ENCODE results near the gene KCP. TPM values are rescaled to one million over a fixed set of nuclear protein-coding genes. Genes with fewer than 3 reads are reported as not detected.

KCP gene
- total and polyA plus RNA-seq, 8 donors = 0.08 to 0.95 (median 0.35) TPM

- TF ChIP-seq CTCF (IDR thresholded peaks at IDR 0.05) = no peak
- no peak overlapping the region for H3K27ac ChIP-seq
- FAIRE-seq (no peak), DNase-seq (no peak), ATAC-seq (no peak)
- no peaks in the 10 kb centered on the region for H3K36me3 ChIP-seq
- H3K4me1 ChIP-seq = no peaks in the 10 kb centered on the region
- WGBS, 2 donors = 61 to 62% methylated on average over 8 of the region's 8 CpGs
- intact Hi-C loops (cut with DNase I) = no loop called here
- H3K27me3 ChIP-seq = peaks cover 0 to 7% (median 0%) of the 10 kb centered on the region in 4 donors
- H3K4me3 ChIP-seq = no peak overlapping the region
- H3K9me3 ChIP-seq = no peaks in the 10 kb centered on the region
Observed at GRCh38 chr7:128889121-128889520, 21.4 kb downstream of the KCP start.

- no peak overlapping the region for H3K27ac ChIP-seq
- H3K27me3 ChIP-seq = peaks cover 0 to 7% (median 0%) of the 10 kb centered on the region in 4 donors
- no peaks in the 10 kb centered on the region for H3K9me3 ChIP-seq
- FAIRE-seq = no peak
- 75 to 76% methylated on average over 11 of the region's 11 CpGs for WGBS, 2 donors
- H3K36me3 ChIP-seq = no peaks in the 10 kb centered on the region
- DNase-seq = peak in 1 of 6 donors; percentile 44
- no peak for ATAC-seq
- intact Hi-C loops (cut with DNase I) = no loop called here
- H3K4me3 ChIP-seq = no peak overlapping the region
- TF ChIP-seq CTCF (IDR thresholded peaks at IDR 0.05) = no peak
- no peaks in the 10 kb centered on the region for H3K4me1 ChIP-seq
Observed at GRCh38 chr7:128888756-128889095, 21.8 kb downstream of the KCP start.

- H3K9me3 ChIP-seq = no peaks in the 10 kb centered on the region
- peaks cover 0 to 7% (median 0%) of the 10 kb centered on the region in 4 donors for H3K27me3 ChIP-seq
- FAIRE-seq (no peak), ATAC-seq (no peak), DNase-seq (no peak)
- no peak overlapping the region for H3K27ac ChIP-seq
- H3K4me3 ChIP-seq = no peak overlapping the region
- no peaks in the 10 kb centered on the region for H3K36me3 ChIP-seq
- 75 to 86% methylated on average over 7 of the region's 7 CpGs for WGBS, 2 donors
- no peaks in the 10 kb centered on the region for H3K4me1 ChIP-seq
- intact Hi-C loops (cut with DNase I) = no loop called here
- TF ChIP-seq CTCF (IDR thresholded peaks at IDR 0.05) = no peak
Observed at GRCh38 chr7:128888039-128888755, 22.3 kb downstream of the KCP start.

GRCh38 chr7:128887169-128888038 is 23.1 kb downstream of the KCP start:
- intact Hi-C loops (cut with DNase I) = no loop called here
- FAIRE-seq = no peak

More at GRCh38 chr7:128887169-128888038, 23.1 kb downstream of the KCP start:
- H3K4me1 ChIP-seq = no peaks in the 10 kb centered on the region
- DNase-seq = peak in 1 of 6 donors; percentile 35
- WGBS, 2 donors = 86 to 91% methylated on average over 7 of the region's 7 CpGs
- H3K27ac ChIP-seq = no peak overlapping the region
- peaks cover 0 to 7% (median 0%) of the 10 kb centered on the region in 4 donors for H3K27me3 ChIP-seq
- no peak for TF ChIP-seq CTCF (IDR thresholded peaks at IDR 0.05)
- no peak overlapping the region for H3K4me3 ChIP-seq
- H3K36me3 ChIP-seq = no peaks in the 10 kb centered on the region
- ATAC-seq = no peak
- no peaks in the 10 kb centered on the region for H3K9me3 ChIP-seq

Data from pancreas (tissue), 10 donors.